ENCODE data around the gene RHBDD3. TPM values are rescaled to one million over a fixed set of nuclear protein-coding genes. Genes with fewer than 3 reads are reported as not detected.

Gene RHBDD3
- 24.0 TPM for total RNA-seq

GRCh38 chr22:29267858-29268510, at the start of gene RHBDD3, which contains the start of gene EWSR1:
RHBDD3 (minus strand) TSS chr22:29267981; CDS start chr22:29265626, 2,355 bp downstream.
EWSR1 (plus strand) TSS chr22:29268268; CDS start chr22:29268337, 69 bp downstream.
- DNase-seq (ENCODE audit: low spot score) = peak; percentile 94

DNA sequence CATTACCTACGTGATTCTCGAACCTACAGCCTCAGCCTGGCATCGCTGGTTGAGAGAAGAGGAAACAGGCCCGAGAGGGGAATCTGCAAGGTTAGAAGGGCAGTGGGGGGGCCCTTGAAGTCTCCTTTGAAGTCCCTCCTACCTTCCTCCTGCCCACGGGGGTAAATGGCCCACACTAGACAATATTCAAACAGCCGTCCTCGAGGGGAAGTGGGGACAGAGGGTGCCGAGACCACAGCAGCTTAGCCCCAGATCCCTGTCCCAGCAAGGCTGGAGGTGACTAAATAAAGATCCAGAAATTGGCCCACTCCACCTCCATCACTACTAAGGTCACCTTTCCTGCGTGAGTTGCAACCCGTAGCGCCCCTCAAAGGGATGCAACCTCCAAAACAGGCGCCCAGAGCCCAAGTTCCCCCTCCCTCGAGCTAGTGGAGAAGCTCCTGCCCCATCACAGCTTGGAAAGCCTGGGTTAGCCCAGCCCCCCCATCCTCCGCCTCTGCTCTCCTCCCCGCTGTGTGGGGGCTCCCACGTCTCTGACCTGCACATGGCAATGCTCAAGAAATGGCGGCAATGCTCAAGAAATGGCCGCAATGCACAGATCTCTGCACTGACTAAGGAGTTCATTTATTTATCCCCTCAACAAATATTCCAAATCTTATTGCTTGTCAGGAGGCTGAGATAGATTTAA, 48.5 kb upstream of the RHBDD3 start:
- no peak for DNase-seq (ENCODE audit: low spot score)

GRCh38 chr22:29315286-29316140, 47.7 kb upstream of the RHBDD3 start, which contains the start of gene RASL10A:
RASL10A (minus strand) TSS chr22:29315697; CDS start chr22:29315246, 451 bp downstream.
- DNase-seq (ENCODE audit: low spot score) = no peak

GRCh38 chr22:29314537-29315285, 46.9 kb upstream of the RHBDD3 start:
- DNase-seq (ENCODE audit: low spot score) = no peak

GRCh38 chr22:29313576-29314466, 46.0 kb upstream of the RHBDD3 start:
- no peak for DNase-seq (ENCODE audit: low spot score)

DNA sequence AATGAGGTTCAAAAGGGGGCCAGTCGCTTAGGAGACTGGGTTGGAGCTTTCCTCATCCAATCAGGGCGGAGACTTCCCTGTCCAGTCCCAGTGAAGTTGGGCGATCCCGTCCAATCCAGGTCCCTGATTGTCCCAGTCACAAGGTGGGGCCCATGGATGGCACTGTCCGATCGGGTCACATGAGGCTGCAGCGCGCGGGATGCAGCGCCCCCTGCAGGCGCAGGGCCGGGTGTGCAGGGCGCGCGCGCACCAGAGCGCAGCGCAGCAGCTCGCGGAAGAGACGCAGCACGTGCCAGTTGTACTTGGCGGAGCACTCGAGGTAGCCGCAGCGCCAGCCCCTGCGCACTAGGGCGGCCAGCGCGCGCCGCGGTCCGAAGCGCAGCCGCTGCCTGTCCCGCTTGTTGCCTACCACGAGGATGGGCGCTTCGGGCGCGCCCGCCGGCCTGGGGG, 45.4 kb upstream of the RHBDD3 start:
- DNase-seq (ENCODE audit: low spot score) = no peak

DNA sequence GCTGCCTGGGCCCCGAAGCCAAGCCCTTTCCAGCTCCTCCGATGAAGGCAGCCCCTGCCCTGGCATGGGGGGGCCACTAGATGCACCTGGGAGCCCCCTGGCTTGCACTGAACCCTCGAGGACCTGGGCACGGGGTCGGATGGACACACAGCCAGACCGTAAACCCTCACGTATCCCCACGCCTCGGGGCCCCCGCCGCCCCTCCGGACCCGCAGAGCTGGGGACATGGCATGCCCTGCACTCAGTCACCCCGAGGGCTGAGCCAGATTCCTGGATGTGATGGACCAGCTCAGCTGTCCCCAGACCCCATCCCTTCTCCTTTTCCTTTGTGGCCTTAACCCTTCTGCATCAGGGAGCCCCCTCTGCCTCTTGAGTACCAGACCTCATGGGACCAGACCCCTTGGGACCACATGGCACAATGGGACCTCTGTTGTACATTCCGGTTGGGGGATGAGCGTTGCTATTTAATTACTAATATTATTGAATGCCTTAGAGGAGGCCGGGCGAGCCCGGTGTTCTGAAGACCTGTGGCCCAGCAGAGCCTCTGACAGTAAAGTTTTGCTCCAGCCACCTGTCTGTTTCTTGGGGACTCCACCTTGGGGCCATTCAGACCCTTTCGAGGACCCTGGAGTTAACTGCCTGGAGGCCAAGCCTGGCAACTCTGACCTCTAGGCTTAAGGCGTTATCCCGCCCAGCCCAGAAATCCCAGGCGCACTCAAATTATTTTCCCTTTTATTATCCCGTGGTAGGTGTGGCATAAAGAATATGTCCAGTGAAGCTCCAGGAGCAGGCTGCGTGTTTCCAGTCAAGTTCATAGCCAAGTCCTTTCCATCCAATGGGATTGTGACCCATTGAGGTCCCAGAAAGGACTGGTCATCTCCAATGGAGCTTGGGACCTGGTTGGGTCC, 44.7 kb upstream of the RHBDD3 start:
- no peak for DNase-seq (ENCODE audit: low spot score)

GRCh38 chr22:29311464-29312217, 43.9 kb upstream of the RHBDD3 start:
- DNase-seq (ENCODE audit: low spot score) = no peak

GRCh38 chr22:29310863-29311339, 43.1 kb upstream of the RHBDD3 start:
- DNase-seq (ENCODE audit: low spot score) = peak; percentile 94

GRCh38 chr22:29310065-29310862, 42.5 kb upstream of the RHBDD3 start:
- DNase-seq (ENCODE audit: low spot score) = no peak

- DNase-seq (ENCODE audit: low spot score) = no peak
Observed at GRCh38 chr22:29309332-29310064, 41.7 kb upstream of the RHBDD3 start.

DNA sequence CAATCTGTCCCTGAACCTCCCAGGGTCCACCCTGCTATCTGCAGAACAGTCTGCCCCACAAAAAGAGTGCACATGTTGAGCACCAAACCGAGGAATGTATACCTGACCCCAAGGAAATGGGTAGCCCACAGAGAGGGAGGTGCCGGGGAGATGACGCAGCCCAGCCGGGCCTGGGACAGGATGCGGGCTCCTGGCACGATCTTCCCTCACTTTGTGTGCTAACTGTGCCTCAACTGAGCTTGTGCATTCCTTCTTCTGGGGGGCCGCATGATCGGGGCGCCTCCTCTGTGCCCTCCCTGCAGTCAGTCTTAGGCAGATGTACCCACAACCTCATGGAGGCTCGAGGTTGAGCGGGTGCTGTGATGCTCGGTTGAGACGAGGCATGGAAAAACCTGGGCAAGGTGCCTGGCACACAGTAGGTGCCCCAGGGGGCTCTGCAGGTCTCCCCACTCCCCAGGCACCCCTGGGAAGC, 41.0 kb upstream of the RHBDD3 start:
- DNase-seq (ENCODE audit: low spot score) = no peak

- DNase-seq (ENCODE audit: low spot score) = no peak
Observed at GRCh38 chr22:29308148-29308790, 40.5 kb upstream of the RHBDD3 start.

- DNase-seq (ENCODE audit: low spot score) = no peak
Observed at GRCh38 chr22:29307596-29308147, 39.9 kb upstream of the RHBDD3 start.

DNA sequence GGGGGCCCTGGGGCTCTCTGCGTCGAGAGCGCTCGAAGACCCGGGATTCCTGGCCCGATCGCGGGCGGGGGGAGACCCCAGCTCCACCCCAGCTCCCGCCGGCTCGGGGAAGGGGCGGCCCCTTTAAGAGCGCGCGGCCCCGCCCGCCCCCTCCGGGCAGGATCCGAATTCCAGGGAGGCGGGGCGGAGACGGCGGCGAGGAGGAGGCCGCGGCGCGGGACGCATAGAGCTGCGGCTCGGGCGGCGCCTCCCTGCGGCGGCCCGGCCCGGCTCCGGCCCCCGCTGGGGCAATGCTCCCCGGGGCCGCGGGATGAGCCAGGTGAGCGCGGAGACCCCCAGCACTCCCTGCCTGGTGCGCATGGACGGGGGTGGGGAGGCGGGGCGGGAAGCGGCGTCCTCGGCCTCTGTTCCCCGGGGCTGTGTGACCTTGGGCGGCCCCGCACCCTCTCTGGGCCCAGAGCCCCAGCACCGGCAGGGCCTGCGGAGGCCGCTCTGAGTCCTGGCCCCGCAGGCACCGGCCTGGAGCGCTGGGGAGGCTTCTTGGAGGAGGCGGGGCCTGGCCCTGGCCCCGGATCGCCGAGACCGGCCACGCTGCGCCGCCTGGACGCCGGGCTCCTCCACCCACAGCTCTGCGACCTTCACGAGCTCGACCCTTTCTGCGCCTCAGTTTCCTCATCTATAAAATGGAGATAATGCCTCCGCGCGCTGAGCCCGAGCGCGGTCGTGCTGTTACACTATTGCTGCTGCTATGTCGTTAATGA, 39.2 kb upstream of the RHBDD3 start:
- DNase-seq (ENCODE audit: low spot score) = peak; percentile 63
